GM12878 (cell line): ENCODE results near the gene PTPRJ. TPM values are rescaled to one million over a fixed set of nuclear protein-coding genes. Genes with fewer than 3 reads are reported as not detected.

Source experiments
- ATAC-seq: fragments of 200-7000 bp; cut with Tn5 transposase; 3 replicates; pipeline ENCODE4 v1.9.1; 2020; ENCODE audit warnings: mild to moderate bottlenecking, moderate library complexity
- BruUV-seq: library from RNA; stranded (reverse); fragments of 400-500 nt; replicated peaks from 2 replicates; lab custom pipeline; 2021; lab: Mats Ljungman, UMichigan
- CTCF ChIA-PET: fragments of 300-600 bp; sonication (Branson Sonifier 250); formaldehyde crosslinking; extraction: SDS; loops from one replicate; lab custom pipeline; 2021; ENCODE audit warnings: inconsistent platforms; lab: Yijun Ruan, JAX
- POLR2A ChIA-PET: fragments of 350-600 bp; formaldehyde crosslinking; extraction: SDS; loops from one replicate; lab custom pipeline; 2021; ENCODE audit warnings: inconsistent platforms; lab: Charles Lee
- RAD21 ChIA-PET: fragments of 300-600 bp; sonication (Branson Sonifier 250); formaldehyde crosslinking; loops from one replicate; lab custom pipeline; 2023; ENCODE audit warnings: antibody characterized with exemption; ENCODE audit not compliant: unreplicated experiment; lab: Charles Lee
- SMC1A ChIA-PET: fragments of 300-600 bp; sonication (Branson Sonifier 250); formaldehyde crosslinking; loops from one replicate; lab custom pipeline; 2023; ENCODE audit not compliant: unreplicated experiment, uncharacterized antibody; lab: Charles Lee
- DNase-seq: peaks from one replicate; pipeline ENCODE4 v3.0.0-alpha.2; 2011; ENCODE audit warnings: low read depth, low spot score
- FAIRE-seq: peaks from 3 replicates; lab custom pipeline; 2011; peaks lifted over from hg19 to GRCh38; lab: Jason Lieb, UNC
- H2AFZ ChIP-seq: 2 replicates; pipeline ENCODE4 v1.6.0; 2011; ENCODE audit warnings: low read depth, low read length, control low read depth; ENCODE audit not compliant: control insufficient read depth
- H3K27ac ChIP-seq: 2 replicates; pipeline ENCODE4 v1.5.1; 2011; ENCODE audit warnings: control low read depth; ENCODE audit not compliant: control insufficient read depth, insufficient read depth
- H3K27me3 ChIP-seq, 2 experiments: replicated peaks in 1 of 2; 2 replicates each; pipeline versions ENCODE4 v1.6.0 to v1.6.1; 2011; ENCODE audit warnings: low read length in 1 of 2; ENCODE audit not compliant: control insufficient read depth in 2 of 2, insufficient read depth in 2 of 2
- H3K36me3 ChIP-seq, 2 experiments: 2 replicates each; pipeline ENCODE4 v1.5.1; 2011; ENCODE audit warnings: low read length in 1 of 2; ENCODE audit not compliant: control insufficient read depth in 2 of 2, insufficient read depth in 2 of 2
- H3K4me1 ChIP-seq: 2 replicates; pipeline ENCODE4 v1.6.1; 2011; ENCODE audit warnings: mild to moderate bottlenecking, low read length, moderate library complexity, mixed read lengths; ENCODE audit not compliant: control insufficient read depth, insufficient read depth
- H3K4me2 ChIP-seq: 2 replicates; pipeline ENCODE4 v1.6.0; 2011; ENCODE audit warnings: control low read depth; ENCODE audit not compliant: control insufficient read depth, insufficient read depth
- H3K4me3 ChIP-seq: fragments of 200-600 bp; sonication (generic); 2 replicates; pipeline ENCODE4 v1.5.1; 2016
- H3K79me2 ChIP-seq: 2 replicates; pipeline ENCODE4 v1.6.0; 2011; ENCODE audit warnings: low read length; ENCODE audit not compliant: control insufficient read depth, insufficient read depth
- H3K9ac ChIP-seq: 2 replicates; pipeline ENCODE4 v1.8.0; 2011; ENCODE audit warnings: low read length, control low read depth, mixed read lengths; ENCODE audit not compliant: control insufficient read depth, insufficient read depth
- H3K9me3 ChIP-seq: replicated peaks from 3 replicates; pipeline ENCODE4 v1.5.1; 2011; ENCODE audit warnings: mild to moderate bottlenecking, low read length; ENCODE audit not compliant: control insufficient read depth, insufficient read depth
- H4K20me1 ChIP-seq: 2 replicates; pipeline ENCODE4 v1.6.0; 2011; ENCODE audit not compliant: control insufficient read depth, insufficient read depth
- ATF2 ChIP-seq: IDR thresholded peaks from 2 replicates; pipeline ENCODE4 v1.6.1; 2012; ENCODE audit warnings: low read length, inconsistent platforms
- CHD2 ChIP-seq: IDR thresholded peaks from 2 replicates; pipeline ENCODE4 v1.6.1; 2011; ENCODE audit warnings: low read depth, low read length, improper control_type of control experiment, borderline replicate concordance
- IRF3 ChIP-seq: fragments of 450-650 bp; IDR thresholded peaks from 2 replicates; pipeline ENCODE4 v1.6.1; 2014; ENCODE audit warnings: mild to moderate bottlenecking
- MEF2A ChIP-seq: IDR thresholded peaks from 2 replicates; pipeline ENCODE4 v1.6.1; 2011; ENCODE audit warnings: low read depth, mild to moderate bottlenecking, low read length, moderate library complexity; ENCODE audit not compliant: insufficient read depth
- PBX3 ChIP-seq: IDR thresholded peaks from 2 replicates; pipeline ENCODE4 v1.6.1; 2011; ENCODE audit warnings: mild to moderate bottlenecking, low read depth, low read length, moderate library complexity; ENCODE audit not compliant: insufficient replicate concordance
- PML ChIP-seq: IDR thresholded peaks from 2 replicates; pipeline ENCODE4 v1.6.1; 2012; ENCODE audit warnings: low read length, inconsistent platforms
- SUZ12 ChIP-seq: fragments of 200-600 bp; sonication (generic); IDR thresholded peaks from one replicate; pipeline ENCODE4 v1.6.1; 2018; ENCODE audit warnings: antibody characterized with exemption, mild to moderate bottlenecking; ENCODE audit not compliant: unreplicated experiment
- WGBS: methylation state at CpG from one replicate; pipeline ENCODE4 v1.1.6; 2016; ENCODE audit warnings: low lambda C conversion rate; ENCODE audit not compliant: insufficient replicate concordance, insufficient coverage; ENCODE audit errors: missing lambda C conversion rate; 5-methylcytosine and 5-hydroxymethylcytosine counted together
- in situ Hi-C: fragments of 300-500 bp; cut with MboI; formaldehyde crosslinking; loops from 9 replicates; pipeline ENCODE4 v1.14.3; 2018; ENCODE audit warnings: mixed read lengths
- intact Hi-C: fragments of 100-400 bp; cut with micrococcal nuclease; formaldehyde crosslinking; loops from one replicate; pipeline ENCODE4 v1.14.2; 2022; ENCODE audit not compliant: unreplicated experiment
- polyA plus RNA-seq, 11 experiments: library from polyadenylated mRNA; depleted of rRNA in 4 of 11; unstranded in 6 of 11; stranded (reverse) in 5 of 11; fragments of >200 nt; fragmentation: Nextera tagmentation in 4 of 11; fragmentation: Illumina TruSeq in 1 of 11; extraction: Ambion mirVana in 4 of 11; extraction: Trizol in 1 of 11; gene quantifications; 1 replicate in 1 of 11; 2 replicates in 10 of 11; pipeline versions ENCODE4 v1.2.1 to v1.2.3, GENCODE V29; 2011 to 2016; ENCODE audit warnings: inconsistent platforms in 2 of 11, missing spikeins in 2 of 11, low read depth in 1 of 11
- total RNA-seq, 4 experiments: library from RNA; depleted of rRNA in 3 of 4; stranded (reverse); fragments of >200 nt in 3 of 4; fragmentation: Illumina TruSeq in 1 of 4; extraction: Trizol in 1 of 4; gene quantifications; 2 replicates each; pipeline versions ENCODE4 v1.2.1 to v1.2.3, GENCODE V29; 2013 to 2021

Gene PTPRJ
- total and polyA plus RNA-seq, 10 of the 15 experiments (the other 5 are each of a cell fraction or from before 2014, with no cell fraction given), result 0.22 to 22.4 (median 7.4) TPM

GRCh38 chr11:48125866-48126265 is 145.5 kb downstream of the PTPRJ start:
- ChIA-PET SMC1A (no interaction called here), CTCF (no interaction called here), POLR2A (no interaction called here), RAD21 (no interaction called here)
- Histone ChIP-seq H3K4me2 (no peak overlapping the region), H3K4me1 (peaks cover 10% of the 10 kb centered on the region), H3K9me3 (no peaks in the 10 kb centered on the region), H3K27me3 (no peaks in the 10 kb centered on the region; a peak in 2 of 4 replicates), H3K27ac (no peak overlapping the region), H2AFZ (no peak overlapping the region), H3K79me2 (no peaks in the 10 kb centered on the region), H3K9ac (no peak overlapping the region), H4K20me1 (no peaks in the 10 kb centered on the region), H3K36me3 (peaks cover 0 to 22% of the 10 kb centered on the region in 2 experiments; a peak in 1 of 4 replicates), H3K4me3 (no peak overlapping the region)
- intact Hi-C loops (no loop called here), in situ Hi-C loops (no loop called here)
- no peak for FAIRE-seq
- ATAC-seq, result no peak
- no peak for DNase-seq
- 75% methylated on average over 6 of the region's 6 CpGs for WGBS
- TF ChIP-seq CHD2, result no peak
- no peak for TF ChIP-seq PML
- no peak for TF ChIP-seq ATF2
- TF ChIP-seq PBX3, result no peak
- no peak for TF ChIP-seq MEF2A
- no peak for TF ChIP-seq SUZ12
- TF ChIP-seq IRF3, result no peak
- BruUV-seq, result no TSS peak
